ENCODE data around the gene COG1. TPM values are rescaled to one million over a fixed set of nuclear protein-coding genes. Genes with fewer than 3 reads are reported as not detected.

The COG1 gene
- total RNA-seq, 1 donor from 2014 or later, result 11.7 TPM

GRCh38 chr17:73174126-73174525 is 18.7 kb upstream of the COG1 start:
- Histone ChIP-seq H3K4me3 (no peak overlapping the region), H3K36me3 (no peaks in the 10 kb centered on the region), H3K9me3 (ENCODE audit: low read depth) (no peaks in the 10 kb centered on the region), H3K4me2 (no peak overlapping the region), H3K9ac (no peak overlapping the region), H2AFZ (replicated peaks) (no peak overlapping the region), H3F3A (ENCODE audit: low read depth) (peaks cover 11% of the 10 kb centered on the region), H3K79me2 (ENCODE audit: low read depth) (no peaks in the 10 kb centered on the region), H4K20me1 (ENCODE audit: low read depth) (no peaks in the 10 kb centered on the region), H3K27me3 (no peaks in the 10 kb centered on the region), H3K4me1 (no peaks in the 10 kb centered on the region), H3K27ac (no peak overlapping the region)
- Mint-ChIP-seq H3K27ac (no peak overlapping the region), H3K27me3 (ENCODE audit: insufficient read depth, low read depth) (peaks cover 3% of the 10 kb centered on the region), H3K4me1 (no peaks in the 10 kb centered on the region), H3K4me3 (no peak overlapping the region), H3K36me3 (peaks cover 2% of the 10 kb centered on the region), H3K9me3 (peaks cover 2% of the 10 kb centered on the region)
- DNase-seq (ENCODE audit: low spot score), result no peak
- TF ChIP-seq EZH2 (IDR thresholded peaks at IDR 0.05) (no peak), EZH2phosphoT487 (IDR thresholded peaks at IDR 0.05) (no peak), CTCF (IDR thresholded peaks at IDR 0.05) (no peak)

GRCh38 chr17:73175962-73176565 is 16.8 kb upstream of the COG1 start:
- H3K4me1 Mint-ChIP-seq, result no peaks in the 10 kb centered on the region
- no peaks in the 10 kb centered on the region for H3K36me3 Mint-ChIP-seq
- Histone ChIP-seq H3K79me2 (ENCODE audit: low read depth) (no peaks in the 10 kb centered on the region), H2AFZ (replicated peaks) (no peak overlapping the region), H3K9ac (no peak overlapping the region), H3K36me3 (no peaks in the 10 kb centered on the region), H3K9me3 (ENCODE audit: low read depth) (no peaks in the 10 kb centered on the region), H3K4me1 (no peaks in the 10 kb centered on the region), H3K27me3 (no peaks in the 10 kb centered on the region), H3F3A (ENCODE audit: low read depth) (peaks cover 9% of the 10 kb centered on the region), H3K27ac (no peak overlapping the region), H3K4me2 (no peak overlapping the region), H3K4me3 (no peak overlapping the region), H4K20me1 (ENCODE audit: low read depth) (no peaks in the 10 kb centered on the region)
- H3K4me3 Mint-ChIP-seq, result no peak overlapping the region
- H3K27me3 Mint-ChIP-seq (ENCODE audit: insufficient read depth, low read depth), result no peaks in the 10 kb centered on the region
- no peak overlapping the region for H3K27ac Mint-ChIP-seq
- TF ChIP-seq EZH2phosphoT487 (IDR thresholded peaks at IDR 0.05) (no peak), EZH2 (IDR thresholded peaks at IDR 0.05) (no peak), CTCF (IDR thresholded peaks at IDR 0.05) (no peak)
- no peaks in the 10 kb centered on the region for H3K9me3 Mint-ChIP-seq
- DNase-seq (ENCODE audit: low spot score), result no peak

GRCh38 chr17:73179387-73179786 is 13.5 kb upstream of the COG1 start:
- H3K9me3 ChIP-seq (ENCODE audit: low read depth), result no peaks in the 10 kb centered on the region
- no peak overlapping the region for H3K4me3 ChIP-seq
- H3K9ac ChIP-seq, result no peak overlapping the region
- no peaks in the 10 kb centered on the region for H3K36me3 ChIP-seq
- H3K4me3 Mint-ChIP-seq, result no peak overlapping the region
- no peaks in the 10 kb centered on the region for H3K9me3 Mint-ChIP-seq
- no peak overlapping the region for H3K4me2 ChIP-seq
- H3K27ac ChIP-seq, result no peak overlapping the region
- H3F3A ChIP-seq (ENCODE audit: low read depth), result no peaks in the 10 kb centered on the region
- no peaks in the 10 kb centered on the region for H3K4me1 Mint-ChIP-seq
- H3K27ac Mint-ChIP-seq, result no peak overlapping the region
- H2AFZ ChIP-seq (replicated peaks), result no peak overlapping the region
- TF ChIP-seq CTCF (IDR thresholded peaks at IDR 0.05) (no peak), EZH2phosphoT487 (IDR thresholded peaks at IDR 0.05) (no peak), EZH2 (IDR thresholded peaks at IDR 0.05) (no peak)
- peaks cover 2% of the 10 kb centered on the region for H3K27me3 Mint-ChIP-seq (ENCODE audit: insufficient read depth, low read depth)
- no peaks in the 10 kb centered on the region for H3K4me1 ChIP-seq
- DNase-seq (ENCODE audit: low spot score), result no peak
- H4K20me1 ChIP-seq (ENCODE audit: low read depth), result no peaks in the 10 kb centered on the region
- H3K36me3 Mint-ChIP-seq, result no peaks in the 10 kb centered on the region
- no peaks in the 10 kb centered on the region for H3K79me2 ChIP-seq (ENCODE audit: low read depth)
- H3K27me3 ChIP-seq, result no peaks in the 10 kb centered on the region
